B cell (primary cell): ENCODE results near the gene CRAMP1. TPM values are rescaled to one million over a fixed set of nuclear protein-coding genes. Genes with fewer than 3 reads are reported as not detected.
"Not testable (repeated sequence)": the region's sequence is repeated elsewhere in the genome, so short reads cannot be mapped to it uniquely, and the experiment has no call there.

Experiments used
- ATAC-seq: fragments of 200-7000 bp; cut with Tn5 transposase; one replicate; pipeline ENCODE4 v1.10.0; 2021; ENCODE audit warnings: low read depth, mild to moderate bottlenecking, moderate number of reproducible peaks, moderate library complexity
- CTCF ChIA-PET: fragments of 350-600 bp; sonication (Branson Sonifier 250); formaldehyde crosslinking; loops from one replicate; lab custom pipeline; 2021; ENCODE audit warnings: antibody characterized with exemption, inconsistent platforms; lab: Charles Lee
- POLR2A ChIA-PET: fragments of 350-600 bp; sonication (Branson Sonifier 250); formaldehyde crosslinking; loops from one replicate; lab custom pipeline; 2021; ENCODE audit warnings: antibody characterized with exemption; lab: Charles Lee
- DNase-seq: peaks from one replicate; pipeline ENCODE4 v3.0.0; 2013
- H2AFZ ChIP-seq: 2 replicates; pipeline ENCODE4 v1.6.1; 2012; ENCODE audit warnings: mild to moderate bottlenecking, low read depth, low read length; ENCODE audit not compliant: insufficient read depth, poor library complexity, severe bottlenecking
- H3K27ac ChIP-seq, 2 donors: 1 replicate in 1 of 2; 2 replicates in 1 of 2; pipeline ENCODE4 v1.5.1; 2012 to 2013; ENCODE audit warnings: low read length in 2 of 2, mild to moderate bottlenecking in 2 of 2, moderate library complexity in 1 of 2
- H3K27me3 ChIP-seq, 4 experiments: fragments of 200-600 bp in 1 of 4; sonication (generic) in 1 of 4; replicated peaks in 1 of 4; 1 replicate in 2 of 4; 2 replicates in 2 of 4; pipeline versions ENCODE4 v1.6.1 to v1.7.0; 2013 to 2016; ENCODE audit warnings: low read length in 3 of 4, mild to moderate bottlenecking in 2 of 4, mixed read lengths in 1 of 4, moderate library complexity in 1 of 4; ENCODE audit not compliant: insufficient read depth in 4 of 4, control insufficient read depth in 3 of 4; ENCODE audit errors: control extremely low read depth in 1 of 4
- H3K36me3 ChIP-seq, 2 experiments: replicated peaks in 1 of 2; 1 replicate in 1 of 2; 2 replicates in 1 of 2; pipeline versions ENCODE4 v1.6.1 to v1.7.1; 2013; ENCODE audit warnings: low read length in 1 of 2; ENCODE audit not compliant: insufficient read depth in 2 of 2, control insufficient read depth in 1 of 2; ENCODE audit errors: control extremely low read depth in 1 of 2, extremely low read depth in 1 of 2
- H3K4me1 ChIP-seq, 2 donors: fragments of 200-600 bp in 1 of 2; sonication (generic) in 1 of 2; 1 replicate in 1 of 2; 2 replicates in 1 of 2; pipeline versions ENCODE4 v1.5.1 to v1.6.1; 2013 to 2017; ENCODE audit warnings: low read length in 2 of 2; ENCODE audit not compliant: control insufficient read depth in 2 of 2, insufficient read depth in 2 of 2
- H3K4me2 ChIP-seq: replicated peaks from 2 replicates; pipeline ENCODE3; 2012; ENCODE audit warnings: mild to moderate bottlenecking, low read depth, low read length; ENCODE audit not compliant: poor library complexity, severe bottlenecking
- H3K4me3 ChIP-seq, 5 experiments: fragments of 200-600 bp in 1 of 5; sonication (generic) in 1 of 5; 1 replicate in 3 of 5; 2 replicates in 2 of 5; pipeline versions ENCODE4 v1.5.1 to v1.7.0; 2011 to 2016; ENCODE audit warnings: low read length in 4 of 5, mild to moderate bottlenecking in 4 of 5, low read depth in 2 of 5, control low read depth in 1 of 5, moderate library complexity in 1 of 5; ENCODE audit not compliant: insufficient read depth in 1 of 5; ENCODE audit errors: control extremely low read depth in 1 of 5, extremely low read depth in 1 of 5
- H3K79me2 ChIP-seq: fragments of 200-600 bp; sonication (generic); one replicate; pipeline ENCODE4 v1.6.0; 2016; ENCODE audit warnings: low read length; ENCODE audit not compliant: control insufficient read depth, insufficient read depth
- H3K9ac ChIP-seq: fragments of 200-600 bp; sonication (generic); 2 replicates; pipeline ENCODE4 v1.6.1; 2017; ENCODE audit warnings: mild to moderate bottlenecking, low read length, moderate library complexity
- H3K9me3 ChIP-seq, 3 donors: one replicate each; pipeline versions ENCODE4 v1.6.1 to v1.7.1; 2013; ENCODE audit warnings: low read length in 2 of 3; ENCODE audit not compliant: control insufficient read depth in 2 of 3, insufficient read depth in 1 of 3; ENCODE audit errors: control extremely low read depth in 1 of 3
- H4K20me1 ChIP-seq: 2 replicates; pipeline ENCODE4 v1.6.0; 2012; ENCODE audit warnings: mild to moderate bottlenecking, low read length; ENCODE audit not compliant: insufficient read depth, control insufficient read depth, poor library complexity, severe bottlenecking
- H3K27ac Mint-ChIP-seq: one replicate; pipeline ENCODE4 v1.8.0; 2021; ENCODE audit warnings: mixed read lengths
- H3K27me3 Mint-ChIP-seq: one replicate; pipeline ENCODE4 v1.8.0; 2021; ENCODE audit warnings: mixed read lengths
- H3K4me1 Mint-ChIP-seq: one replicate; pipeline ENCODE4 v1.8.0; 2021; ENCODE audit warnings: mixed read lengths
- H3K4me3 Mint-ChIP-seq: one replicate; pipeline ENCODE4 v1.8.0; 2021; ENCODE audit warnings: mixed read lengths
- H3K9me3 Mint-ChIP-seq: one replicate; pipeline ENCODE4 v1.8.0; 2022; ENCODE audit warnings: mixed read lengths; ENCODE audit not compliant: insufficient read depth
- EZH2 ChIP-seq: IDR thresholded peaks from 2 replicates; pipeline ENCODE4 v1.6.1; 2012; ENCODE audit warnings: borderline replicate concordance, low read depth, mild to moderate bottlenecking, moderate library complexity, low read length; ENCODE audit not compliant: insufficient read depth, poor library complexity, severe bottlenecking
- WGBS: methylation state at CpG from one replicate; pipeline ENCODE4 v1.1.5; 2013; ENCODE audit warnings: missing lambda C conversion rate; ENCODE audit not compliant: insufficient coverage; 5-methylcytosine and 5-hydroxymethylcytosine counted together
- intact Hi-C: fragments of 100-400 bp; cut with micrococcal nuclease; formaldehyde crosslinking; loops from one replicate; pipeline ENCODE4 v1.10.0; 2022
- polyA plus RNA-seq: library from polyadenylated mRNA; depleted of rRNA; stranded (reverse); fragments of >200 nt; gene quantifications from 2 replicates; pipeline ENCODE4 v1.2.3, GENCODE V29; 2012
- total RNA-seq, 2 donors: library from RNA; stranded (reverse); fragments of 120-200 nt in 1 of 2; gene quantifications; 1 replicate in 1 of 2; 2 replicates in 1 of 2; pipeline versions ENCODE4 v1.2.3 to v1.2.4, GENCODE V29; 2013 to 2022
- TF ChIP-seq, protein P1 (sequence below): fragments of 200-600 bp; IDR thresholded peaks from one replicate; pipeline ENCODE4 v1.8.0; 2022; ENCODE audit warnings: antibody characterized with exemption, mild to moderate bottlenecking

CRAMP1 gene
- total and polyA plus RNA-seq, 2 donors (not counting 1 experiment from before 2014, with no cell fraction given), result 21.0 to 33.9 TPM

DNA sequence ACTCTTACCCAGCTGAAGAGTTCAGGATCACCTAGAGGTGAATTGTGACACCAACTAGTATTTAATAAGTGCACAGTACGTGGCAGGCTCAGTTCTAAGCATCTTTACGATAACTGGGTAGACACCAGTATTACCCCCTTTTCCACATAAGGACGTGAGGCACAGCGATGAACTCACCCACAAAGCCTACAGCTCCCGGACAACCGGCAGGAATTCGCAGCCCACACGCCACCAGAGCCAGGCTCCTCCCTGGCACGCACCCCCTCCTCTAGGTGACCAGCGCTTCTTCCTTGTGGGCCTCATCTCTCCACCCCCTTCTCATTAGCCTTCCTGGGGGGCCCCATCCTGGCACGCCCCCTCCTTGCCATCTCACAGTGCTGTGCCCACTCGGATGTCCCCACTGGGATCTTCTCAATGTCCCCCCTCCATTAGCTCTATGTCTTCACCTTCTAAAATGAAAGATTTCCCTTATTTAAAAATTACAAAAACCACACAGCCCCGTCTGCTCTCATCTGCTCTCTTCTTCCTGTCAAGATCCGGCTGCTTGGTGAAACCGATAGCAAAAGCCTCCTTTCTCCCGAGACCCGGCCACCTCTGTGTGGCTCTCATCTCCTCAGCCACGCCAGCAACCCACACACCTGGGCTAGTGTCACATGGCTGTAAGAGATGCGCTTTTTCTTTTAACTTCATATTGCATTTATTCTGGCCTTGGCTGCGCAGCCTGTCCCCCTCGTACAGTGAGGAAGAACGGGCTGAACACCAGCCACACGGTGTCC, 21.0 kb upstream of the CRAMP1 start:
- H3K9me3 Mint-ChIP-seq, result no peaks in the 10 kb centered on the region

DNA sequence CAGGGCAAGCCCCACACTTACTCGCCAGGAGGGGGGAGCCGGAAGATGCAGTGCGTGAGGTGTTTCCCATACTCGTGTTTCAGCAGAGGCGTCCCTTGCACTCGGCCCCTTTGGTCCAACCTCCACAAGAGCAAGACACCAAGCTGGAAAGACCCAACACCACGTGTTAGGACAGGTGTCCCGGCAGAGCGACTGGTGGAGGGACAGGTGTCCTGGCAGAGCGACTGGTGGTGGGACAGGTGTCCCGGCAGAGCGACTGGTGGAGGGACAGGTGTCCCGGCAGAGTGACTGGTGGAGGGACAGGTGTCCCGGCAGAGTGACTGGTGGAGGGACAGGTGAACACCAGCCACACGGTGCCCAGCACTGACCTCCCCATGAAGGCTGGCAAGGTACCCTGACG, 19.7 kb upstream of the CRAMP1 start:
- no peaks in the 10 kb centered on the region for H3K4me1 ChIP-seq
- ChIA-PET CTCF (no interaction called here), POLR2A (no interaction called here)
- no peaks in the 10 kb centered on the region for H3K27me3 Mint-ChIP-seq
- H3K9me3 Mint-ChIP-seq, result no peaks in the 10 kb centered on the region
- no peak overlapping the region for H3K4me3 Mint-ChIP-seq
- ATAC-seq (no peak), DNase-seq (no peak)
- 98% methylated on average over 15 of the region's 16 CpGs for WGBS
- no peak overlapping the region for H3K9ac ChIP-seq
- TF ChIP-seq, protein P1, sequence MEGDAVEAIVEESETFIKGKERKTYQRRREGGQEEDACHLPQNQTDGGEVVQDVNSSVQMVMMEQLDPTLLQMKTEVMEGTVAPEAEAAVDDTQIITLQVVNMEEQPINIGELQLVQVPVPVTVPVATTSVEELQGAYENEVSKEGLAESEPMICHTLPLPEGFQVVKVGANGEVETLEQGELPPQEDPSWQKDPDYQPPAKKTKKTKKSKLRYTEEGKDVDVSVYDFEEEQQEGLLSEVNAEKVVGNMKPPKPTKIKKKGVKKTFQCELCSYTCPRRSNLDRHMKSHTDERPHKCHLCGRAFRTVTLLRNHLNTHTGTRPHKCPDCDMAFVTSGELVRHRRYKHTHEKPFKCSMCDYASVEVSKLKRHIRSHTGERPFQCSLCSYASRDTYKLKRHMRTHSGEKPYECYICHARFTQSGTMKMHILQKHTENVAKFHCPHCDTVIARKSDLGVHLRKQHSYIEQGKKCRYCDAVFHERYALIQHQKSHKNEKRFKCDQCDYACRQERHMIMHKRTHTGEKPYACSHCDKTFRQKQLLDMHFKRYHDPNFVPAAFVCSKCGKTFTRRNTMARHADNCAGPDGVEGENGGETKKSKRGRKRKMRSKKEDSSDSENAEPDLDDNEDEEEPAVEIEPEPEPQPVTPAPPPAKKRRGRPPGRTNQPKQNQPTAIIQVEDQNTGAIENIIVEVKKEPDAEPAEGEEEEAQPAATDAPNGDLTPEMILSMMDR, result no peak
- no peak for TF ChIP-seq EZH2
- no peaks in the 10 kb centered on the region for H3K4me1 Mint-ChIP-seq
- H3K36me3 ChIP-seq, result no peaks in the 10 kb centered on the region
- no peak overlapping the region for H3K27ac ChIP-seq
- H3K27ac Mint-ChIP-seq, result no peak overlapping the region
- no peaks in the 10 kb centered on the region for H3K79me2 ChIP-seq
- no peaks in the 10 kb centered on the region for H3K27me3 ChIP-seq
- H3K4me2 ChIP-seq, result no peak overlapping the region
- H3K4me3 ChIP-seq, result no peak overlapping the region
- no peaks in the 10 kb centered on the region for H4K20me1 ChIP-seq
- intact Hi-C loops, result no loop called here
- no peaks in the 10 kb centered on the region for H3K9me3 ChIP-seq
- H2AFZ ChIP-seq, result no peak overlapping the region

More for the DNA sequence above, 21.0 kb upstream of the CRAMP1 start:
- no peak for DNase-seq
- CTCF ChIA-PET, result no interaction called here
- no peaks in the 10 kb centered on the region for H3K4me1 ChIP-seq
- Mint-ChIP-seq H3K4me1 (no peaks in the 10 kb centered on the region), H3K27ac (no peak overlapping the region), H3K27me3 (no peaks in the 10 kb centered on the region), H3K4me3 (no peak overlapping the region)
- H3K4me3 ChIP-seq, result no peak overlapping the region
- TF ChIP-seq, protein P1, result no peak
- TF ChIP-seq EZH2, result no peak
- H3K9ac ChIP-seq, result no peak overlapping the region
- H4K20me1 ChIP-seq, result no peaks in the 10 kb centered on the region
- no peak overlapping the region for H3K27ac ChIP-seq
- no peaks in the 10 kb centered on the region for H3K9me3 ChIP-seq
- H3K27me3 ChIP-seq, result no peaks in the 10 kb centered on the region
- intact Hi-C loops, result no loop called here
- ATAC-seq, result no peak
- H3K79me2 ChIP-seq, result no peaks in the 10 kb centered on the region
- WGBS, result 91% methylated on average over 23 of the region's 23 CpGs
- H2AFZ ChIP-seq, result no peak overlapping the region
- no peaks in the 10 kb centered on the region for H3K36me3 ChIP-seq
- no peak overlapping the region for H3K4me2 ChIP-seq
- POLR2A ChIA-PET, result no interaction called here

DNA sequence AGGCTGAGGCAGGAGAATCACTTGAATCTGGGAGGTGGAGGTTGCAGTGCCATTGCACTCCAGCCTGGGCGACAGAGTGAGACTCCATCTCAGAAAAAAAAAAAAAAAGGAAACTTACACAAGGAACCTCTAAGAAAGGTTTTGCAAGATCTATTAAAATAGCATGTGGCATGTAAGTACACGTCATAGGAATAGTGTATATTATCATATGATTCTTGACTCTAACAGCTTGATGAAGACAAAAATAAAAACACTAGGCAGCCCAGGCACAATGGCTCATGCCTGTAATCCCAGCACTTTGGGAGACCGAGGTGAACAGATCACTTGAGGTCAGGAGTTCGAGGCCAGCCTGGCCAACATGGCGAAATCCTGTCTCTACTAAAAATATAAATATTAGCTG, 16.6 kb upstream of the CRAMP1 start:
- H3K4me1 Mint-ChIP-seq, DNase-seq, H3K27ac ChIP-seq, H3K79me2 ChIP-seq, H3K9me3 Mint-ChIP-seq, H3K4me3 Mint-ChIP-seq, H4K20me1 ChIP-seq, POLR2A ChIA-PET, H3K4me2 ChIP-seq, intact Hi-C loops, H3K36me3 ChIP-seq, H3K4me1 ChIP-seq, H2AFZ ChIP-seq, H3K27me3 ChIP-seq, H3K4me3 ChIP-seq, ATAC-seq, CTCF ChIA-PET, H3K9ac ChIP-seq, H3K27ac Mint-ChIP-seq, H3K27me3 Mint-ChIP-seq, H3K9me3 ChIP-seq: not testable (repeated sequence)
- WGBS, result no CpG with 5 or more reads among the region's 5 CpGs
